NT2/D1 (cell line): ENCODE results near the gene KREMEN1.

Experiments
- YY1 ChIP-seq: IDR thresholded peaks from 2 replicates; pipeline ENCODE4 v1.6.1; 2011; ENCODE audit not compliant: insufficient read length, insufficient read depth
- ZNF274 ChIP-seq: IDR thresholded peaks from 2 replicates; pipeline ENCODE4 v1.6.1; 2011; ENCODE audit warnings: mild to moderate bottlenecking, low read depth, low read length

GRCh38 chr22:29030016-29030617, 42.7 kb upstream of the KREMEN1 start:
- no peak for TF ChIP-seq ZNF274
- TF ChIP-seq YY1 = no peak
